Fibroblast of villous mesenchyme (primary cell): ENCODE measurements around the gene TYRP1. TPM values are rescaled to one million over a fixed set of nuclear protein-coding genes. Genes with fewer than 3 reads are reported as not detected.
A peak's percentile ranks its signal among the peaks of the same experiment; 100 is the strongest.

Experiments
- DNase-seq: peaks from one replicate; pipeline ENCODE4 v3.0.0-alpha.2; 2010; ENCODE audit warnings: low read depth
- H3K4me3 ChIP-seq: 2 replicates; pipeline ENCODE4 v1.5.1; 2011; ENCODE audit warnings: low read depth, mild to moderate bottlenecking, low read length
- CTCF ChIP-seq: IDR thresholded peaks from 2 replicates; pipeline ENCODE4 v1.5.1; 2012; ENCODE audit warnings: low read depth, mild to moderate bottlenecking, low read length; ENCODE audit not compliant: insufficient read depth
- total RNA-seq: library from RNA; depleted of rRNA; stranded (reverse); fragments of >200 nt; gene quantifications from 2 replicates; pipeline ENCODE4 v1.2.3, GENCODE V29; 2012

TYRP1 gene
- total RNA-seq, 1 donor: 0.43 TPM

DNA sequence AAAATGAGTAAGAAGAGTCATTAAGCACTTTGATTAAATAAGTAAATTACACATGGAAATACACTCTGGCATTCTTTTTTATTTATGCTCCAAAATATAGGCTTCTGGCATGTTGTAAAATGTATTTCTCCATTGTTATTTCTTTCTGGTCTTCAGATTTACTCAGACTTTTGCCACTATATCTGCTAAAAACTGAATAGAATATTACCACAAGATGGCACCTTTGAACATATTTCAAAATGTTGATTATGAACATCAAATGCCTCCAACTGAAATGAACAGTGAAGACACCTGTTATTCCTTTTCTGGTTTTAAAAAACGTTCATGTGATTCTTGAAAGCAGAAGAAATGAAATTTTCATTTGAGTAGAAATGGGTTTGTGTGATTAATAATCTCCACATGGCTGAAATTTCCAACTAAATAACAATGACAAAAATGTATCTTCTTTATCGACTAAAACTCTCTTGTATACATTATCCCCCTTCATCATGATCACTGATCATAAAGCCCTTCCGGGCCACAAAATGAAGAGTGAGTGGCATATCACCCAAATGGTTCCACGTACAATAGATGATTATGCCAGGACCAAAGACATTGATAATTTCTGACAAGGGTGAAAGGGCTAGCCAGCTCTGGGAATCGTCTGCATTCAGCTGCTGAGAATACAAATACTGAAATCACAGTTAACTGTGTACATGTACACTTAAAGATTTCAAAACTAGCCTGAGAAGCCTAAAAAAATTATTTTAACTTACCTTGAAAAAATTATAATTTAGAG lies 23.8 kb downstream of the TYRP1 start:
- TF ChIP-seq CTCF: no peak
- no peak for DNase-seq
- H3K4me3 ChIP-seq: no peak overlapping the region

- H3K4me3 ChIP-seq: no peak overlapping the region
- no peak for DNase-seq
- TF ChIP-seq CTCF: no peak
Measured at GRCh38 chr9:12717907-12718306, 24.7 kb downstream of the TYRP1 start.

DNA sequence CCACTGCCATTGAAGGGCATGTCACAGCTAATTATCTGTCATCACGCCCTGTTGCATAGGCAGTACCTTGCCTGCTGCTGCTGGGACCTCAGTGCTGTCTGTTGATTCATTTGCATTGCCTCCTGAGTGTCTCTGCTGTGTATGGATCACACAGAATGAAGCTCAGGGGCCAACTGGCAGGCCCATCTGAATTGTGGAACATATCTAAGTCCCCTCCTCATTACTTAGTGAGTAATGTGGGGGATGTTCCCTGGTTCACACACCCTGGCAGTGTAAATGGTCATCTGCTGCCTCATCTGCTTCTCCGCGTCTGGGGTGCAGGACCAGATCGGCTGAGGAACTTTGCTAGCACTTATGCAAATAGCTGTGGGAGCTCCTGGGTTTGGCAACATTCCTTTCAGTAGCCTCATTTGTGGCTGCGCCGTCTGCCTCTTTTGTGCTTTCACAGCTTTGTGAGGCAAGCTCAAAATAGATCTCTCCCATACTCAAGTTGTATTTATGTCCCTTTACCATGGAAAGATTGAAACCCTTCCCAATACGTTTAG lies 25.4 kb downstream of the TYRP1 start:
- DNase-seq: peak; percentile 72
- TF ChIP-seq CTCF: no peak
- H3K4me3 ChIP-seq: no peak overlapping the region

GRCh38 chr9:12719431-12719830 lies 26.2 kb downstream of the TYRP1 start:
- H3K4me3 ChIP-seq: no peak overlapping the region
- DNase-seq: peak; percentile 64
- peak; percentile 55 for TF ChIP-seq CTCF

- no peak overlapping the region for H3K4me3 ChIP-seq
- no peak for TF ChIP-seq CTCF
- no peak for DNase-seq
Measured at GRCh38 chr9:12720551-12720950, 27.4 kb downstream of the TYRP1 start.

GRCh38 chr9:12722131-12722530 lies 28.9 kb downstream of the TYRP1 start:
- TF ChIP-seq CTCF: no peak
- DNase-seq: peak; percentile 32
- no peak overlapping the region for H3K4me3 ChIP-seq

GRCh38 chr9:12723409-12724028 lies 30.3 kb downstream of the TYRP1 start:
- H3K4me3 ChIP-seq: no peak overlapping the region
- peak; percentile 47 for DNase-seq
- TF ChIP-seq CTCF: peak; percentile 49
